ENCODE measurements around the gene PRXL2B. TPM values are rescaled to one million over a fixed set of nuclear protein-coding genes. Genes with fewer than 3 reads are reported as not detected.

PRXL2B gene
- total and polyA plus RNA-seq, 10 of the 15 experiments (the other 5 are each of a cell fraction or from before 2014, with no cell fraction given) = 0.44 to 5.6 (median 4.0) TPM

DNA sequence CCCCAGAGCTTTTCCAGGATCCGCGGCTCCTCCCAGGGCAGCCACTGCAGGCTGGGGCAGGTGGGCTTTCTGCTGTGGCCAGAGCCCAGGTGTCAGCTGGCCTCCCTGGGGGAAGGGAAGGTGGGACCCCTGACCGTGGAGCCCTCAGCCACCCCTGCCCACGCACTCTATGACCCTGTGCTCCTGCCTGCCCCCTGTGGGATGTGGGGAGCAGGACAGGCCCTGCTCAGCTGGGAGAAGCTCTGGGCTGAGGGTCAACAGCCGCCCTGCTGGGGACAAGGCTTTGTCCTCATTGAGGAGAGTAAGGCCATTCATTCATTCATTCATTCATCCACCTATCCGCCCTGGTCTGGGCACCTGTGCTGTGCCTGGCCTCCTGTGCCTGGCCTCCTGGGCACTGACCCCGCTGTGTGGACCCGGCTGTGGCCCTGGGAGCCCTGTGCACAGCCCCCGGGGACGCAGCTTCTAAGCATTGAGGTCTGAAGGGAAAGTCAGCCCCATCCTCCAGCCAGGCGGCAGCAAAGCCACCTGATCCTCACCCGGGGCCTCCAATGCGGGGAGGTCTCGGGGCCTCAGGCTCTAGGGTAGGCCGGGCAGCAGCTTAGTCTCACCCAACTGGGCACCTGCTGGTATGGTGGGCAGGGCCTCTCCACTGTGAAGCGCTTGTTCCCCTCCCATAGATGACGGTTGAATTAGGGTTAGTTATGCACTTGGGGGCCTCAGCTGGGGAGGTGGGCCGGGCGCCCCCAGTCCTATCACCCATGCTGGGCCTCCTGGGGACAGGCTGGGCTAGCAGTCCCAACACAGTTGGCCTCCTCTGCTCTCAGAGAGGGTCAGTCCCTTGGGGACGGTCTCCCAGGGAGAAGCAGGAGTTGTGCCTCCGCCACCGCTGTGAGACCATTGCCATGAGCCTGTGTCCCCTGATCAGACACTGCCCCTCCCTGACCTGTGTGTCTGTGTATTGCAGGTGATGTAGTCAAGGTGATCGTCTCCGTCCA lies 24.4 kb upstream of the PRXL2B start:
- Histone ChIP-seq H3K27ac (ENCODE audit: control insufficient read depth, insufficient read depth) (no peak overlapping the region), H3K36me3 (ENCODE audit: control insufficient read depth in 2 of 2, insufficient read depth in 2 of 2, low read length in 1 of 2) (peaks cover 0 to 2% of the 10 kb centered on the region in 2 experiments; a peak in 3 of 4 replicates), H4K20me1 (ENCODE audit: control insufficient read depth, insufficient read depth) (no peaks in the 10 kb centered on the region), H3K4me1 (ENCODE audit: control insufficient read depth, insufficient read depth, low read length) (peaks cover 4% of the 10 kb centered on the region; the same call in 1 of the 2 replicates), H2AFZ (ENCODE audit: control insufficient read depth, low read depth, low read length) (no peak overlapping the region), H3K27me3 (replicated peaks in 1 of 2; ENCODE audit: control insufficient read depth in 2 of 2, insufficient read depth in 2 of 2, low read length in 1 of 2) (no peaks in the 10 kb centered on the region), H3K4me2 (ENCODE audit: control insufficient read depth, insufficient read depth) (no peak overlapping the region), H3K4me3 (no peak overlapping the region), H3K9ac (ENCODE audit: control insufficient read depth, insufficient read depth, low read length) (no peak overlapping the region), H3K9me3 (replicated peaks; ENCODE audit: control insufficient read depth, insufficient read depth, low read length) (no peaks in the 10 kb centered on the region), H3K79me2 (ENCODE audit: control insufficient read depth, insufficient read depth, low read length) (peaks cover 14% of the 10 kb centered on the region)
- ChIA-PET CTCF (interaction anchor here (1.2 to 2.3 kb wide), 6 partner anchors 9 to 24 kb away, joined by 3 to 14 read pairs (median 4); no protein-coding TSS in a partner anchor), POLR2A (interaction anchor here (0.8 to 1.4 kb wide), 3 partner anchors 16 to 22 kb away, joined by 3 to 4 read pairs (median 3); no protein-coding TSS in a partner anchor), RAD21 (ENCODE audit: unreplicated experiment) (interaction anchor here (0.8 to 1.7 kb wide), 2 partner anchors 14 to 16 kb away, joined by 4 to 5 read pairs; no protein-coding TSS in a partner anchor), SMC1A (ENCODE audit: uncharacterized antibody, unreplicated experiment) (interaction anchor here (3.4 kb wide), 1 partner anchor 23 kb away, joined by 15 read pairs; no protein-coding TSS in a partner anchor)
- intact Hi-C loops (cut with micrococcal nuclease; ENCODE audit: unreplicated experiment) = no loop called here
- ATAC-seq = peak; percentile 53
- 90% methylated on average over 24 of the region's 24 CpGs for WGBS (ENCODE audit: insufficient coverage, insufficient replicate concordance, low lambda C conversion rate, missing lambda C conversion rate)
- no peak for FAIRE-seq
- in situ Hi-C loops (cut with MboI) = no loop called here
- no TSS peak for BruUV-seq (replicated peaks)
- no peak for DNase-seq (ENCODE audit: low read depth, low spot score)
- TF ChIP-seq EGR1 (IDR thresholded peaks at IDR 0.05; ENCODE audit: borderline replicate concordance in 1 of 2, low read depth in 2 of 2, low read length in 2 of 2) (peak in 1 of 2 experiments; percentile 57; a peak in 1 of 3 replicates), NR2F1 (conservative IDR thresholded peaks at IDR 0.05) (0 out of 2 replicates have a peak, but pooled peaks have one; percentile 46), PML (IDR thresholded peaks at IDR 0.05; ENCODE audit: low read length) (no peak), CBFB (IDR thresholded peaks at IDR 0.05; ENCODE audit: low read depth) (no peak), SMARCA5 (IDR thresholded peaks at IDR 0.05) (no peak), CEBPB (IDR thresholded peaks at IDR 0.05; ENCODE audit: borderline replicate concordance in 1 of 2, low read depth in 2 of 2, low read length in 2 of 2) (no peak), KAT2A (conservative IDR thresholded peaks at IDR 0.05; ENCODE audit: control insufficient read depth, low read depth, low read length) (no peak), STAT1 (conservative IDR thresholded peaks at IDR 0.05) (no peak), MLLT1 (IDR thresholded peaks at IDR 0.05) (no peak), NKRF (conservative IDR thresholded peaks at IDR 0.05) (no peak), RAD21 (IDR thresholded peaks at IDR 0.05; ENCODE audit: insufficient read depth, low read depth, low read length) (peak; percentile 25; the same call in 1 of the 2 replicates), ZSCAN29 (IDR thresholded peaks at IDR 0.05) (no peak), TCF7 (IDR thresholded peaks at IDR 0.05; ENCODE audit: borderline replicate concordance) (no peak), MTA2 (IDR thresholded peaks at IDR 0.05; ENCODE audit: low read depth) (no peak)
- TF ChIP-seq, protein P1, sequence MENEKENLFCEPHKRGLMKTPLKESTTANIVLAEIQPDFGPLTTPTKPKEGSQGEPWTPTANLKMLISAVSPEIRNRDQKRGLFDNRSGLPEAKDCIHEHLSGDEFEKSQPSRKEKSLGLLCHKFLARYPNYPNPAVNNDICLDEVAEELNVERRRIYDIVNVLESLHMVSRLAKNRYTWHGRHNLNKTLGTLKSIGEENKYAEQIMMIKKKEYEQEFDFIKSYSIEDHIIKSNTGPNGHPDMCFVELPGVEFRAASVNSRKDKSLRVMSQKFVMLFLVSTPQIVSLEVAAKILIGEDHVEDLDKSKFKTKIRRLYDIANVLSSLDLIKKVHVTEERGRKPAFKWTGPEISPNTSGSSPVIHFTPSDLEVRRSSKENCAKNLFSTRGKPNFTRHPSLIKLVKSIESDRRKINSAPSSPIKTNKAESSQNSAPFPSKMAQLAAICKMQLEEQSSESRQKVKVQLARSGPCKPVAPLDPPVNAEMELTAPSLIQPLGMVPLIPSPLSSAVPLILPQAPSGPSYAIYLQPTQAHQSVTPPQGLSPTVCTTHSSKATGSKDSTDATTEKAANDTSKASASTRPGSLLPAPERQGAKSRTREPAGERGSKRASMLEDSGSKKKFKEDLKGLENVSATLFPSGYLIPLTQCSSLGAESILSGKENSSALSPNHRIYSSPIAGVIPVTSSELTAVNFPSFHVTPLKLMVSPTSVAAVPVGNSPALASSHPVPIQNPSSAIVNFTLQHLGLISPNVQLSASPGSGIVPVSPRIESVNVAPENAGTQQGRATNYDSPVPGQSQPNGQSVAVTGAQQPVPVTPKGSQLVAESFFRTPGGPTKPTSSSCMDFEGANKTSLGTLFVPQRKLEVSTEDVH (IDR thresholded peaks at IDR 0.05; ENCODE audit: low read depth, partially characterized antibody) = no peak

Measured in GM12878 (cell line).